GM23248 (cell line): ENCODE data around the gene CERK. TPM values are rescaled to one million over a fixed set of nuclear protein-coding genes. Genes with fewer than 3 reads are reported as not detected.

ENCODE experiments used
- DNase-seq: peaks from one replicate; pipeline ENCODE4 v3.0.0-alpha.2; 2015
- H2AFZ ChIP-seq: fragments of 200-600 bp; sonication (generic); 2 replicates; pipeline ENCODE4 v1.6.1; 2016; ENCODE audit warnings: antibody characterized with exemption
- H3F3A ChIP-seq: fragments of 200-600 bp; sonication (generic); 2 replicates; pipeline ENCODE4 v1.6.1; 2016; ENCODE audit warnings: mild to moderate bottlenecking, antibody characterized with exemption, mixed run types; ENCODE audit not compliant: insufficient read depth
- H3K27ac ChIP-seq: fragments of 200-600 bp; sonication (generic); 2 replicates; pipeline ENCODE4 v1.5.1; 2016; ENCODE audit warnings: mild to moderate bottlenecking
- H3K27me3 ChIP-seq: fragments of 200-600 bp; sonication (generic); replicated peaks from 2 replicates; pipeline ENCODE4 v1.6.1; 2016; ENCODE audit warnings: mild to moderate bottlenecking; ENCODE audit not compliant: insufficient read depth
- H3K36me3 ChIP-seq: fragments of 200-600 bp; sonication (generic); 2 replicates; pipeline ENCODE4 v1.6.1; 2016; ENCODE audit warnings: low read depth, mild to moderate bottlenecking
- H3K4me1 ChIP-seq: fragments of 200-600 bp; sonication (generic); 2 replicates; pipeline ENCODE4 v1.6.1; 2016; ENCODE audit warnings: mild to moderate bottlenecking; ENCODE audit not compliant: insufficient read depth
- H3K4me2 ChIP-seq: fragments of 200-600 bp; sonication (generic); one replicate; pipeline ENCODE4 v1.6.1; 2016; ENCODE audit warnings: mild to moderate bottlenecking; ENCODE audit not compliant: unreplicated experiment
- H3K4me3 ChIP-seq: fragments of 200-600 bp; sonication (generic); 2 replicates; pipeline ENCODE4 v1.5.1; 2016; ENCODE audit warnings: mild to moderate bottlenecking
- H3K79me2 ChIP-seq: fragments of 200-600 bp; sonication (generic); 2 replicates; pipeline ENCODE4 v1.6.1; 2016; ENCODE audit warnings: mild to moderate bottlenecking; ENCODE audit not compliant: insufficient read depth
- H3K9ac ChIP-seq: fragments of 200-600 bp; sonication (generic); 2 replicates; pipeline ENCODE4 v1.6.1; 2016; ENCODE audit warnings: mild to moderate bottlenecking
- H3K9me2 ChIP-seq: fragments of 200-600 bp; sonication (generic); 2 replicates; pipeline ENCODE4 v1.6.1; 2016; ENCODE audit warnings: mixed run types, mild to moderate bottlenecking, moderate library complexity; ENCODE audit not compliant: insufficient read depth
- H3K9me3 ChIP-seq: fragments of 200-600 bp; sonication (generic); one replicate; pipeline ENCODE4 v1.6.1; 2017; ENCODE audit warnings: low read depth
- H4K20me1 ChIP-seq: fragments of 200-600 bp; sonication (generic); 2 replicates; pipeline ENCODE4 v1.6.0; 2016; ENCODE audit not compliant: insufficient read depth
- EZH2 ChIP-seq: fragments of 200-600 bp; sonication (generic); IDR thresholded peaks from 2 replicates; pipeline ENCODE4 v1.6.1; 2018; ENCODE audit warnings: antibody characterized with exemption, mild to moderate bottlenecking; ENCODE audit not compliant: insufficient read depth, poor library complexity, severe bottlenecking
- EZH2phosphoT487 ChIP-seq: fragments of 200-600 bp; sonication (generic); IDR thresholded peaks from 2 replicates; pipeline ENCODE4 v1.6.1; 2018; ENCODE audit warnings: antibody characterized with exemption, moderate library complexity, mild to moderate bottlenecking, low read depth; ENCODE audit not compliant: insufficient read depth
- WGBS, 2 experiments: methylation state at CpG; one replicate each; pipeline ENCODE4 v1.1.6; 2015 to 2017; ENCODE audit warnings: low lambda C conversion rate in 2 of 2, low coverage in 1 of 2; ENCODE audit errors: missing lambda C conversion rate in 2 of 2; 5-methylcytosine and 5-hydroxymethylcytosine counted together
- in situ Hi-C: fragments of 300-500 bp; cut with MboI; formaldehyde crosslinking; loops from 2 replicates; pipeline ENCODE4 v1.15.0; 2020
- polyA plus RNA-seq: library from polyadenylated mRNA; unstranded; fragments of >200 nt; fragmentation: Nextera tagmentation; extraction: Ambion mirVana; gene quantifications from 2 replicates; pipeline ENCODE4 v1.2.1, GENCODE V29; 2016
- total RNA-seq: library from RNA; depleted of rRNA; stranded (reverse); fragments of >200 nt; shearing (Covaris generic); gene quantifications from 2 replicates; pipeline ENCODE4 v1.2.3, GENCODE V29; 2014

The CERK gene
- total and polyA plus RNA-seq, 2 experiments from 2014 or later = 25.3 to 45.4 TPM

DNA sequence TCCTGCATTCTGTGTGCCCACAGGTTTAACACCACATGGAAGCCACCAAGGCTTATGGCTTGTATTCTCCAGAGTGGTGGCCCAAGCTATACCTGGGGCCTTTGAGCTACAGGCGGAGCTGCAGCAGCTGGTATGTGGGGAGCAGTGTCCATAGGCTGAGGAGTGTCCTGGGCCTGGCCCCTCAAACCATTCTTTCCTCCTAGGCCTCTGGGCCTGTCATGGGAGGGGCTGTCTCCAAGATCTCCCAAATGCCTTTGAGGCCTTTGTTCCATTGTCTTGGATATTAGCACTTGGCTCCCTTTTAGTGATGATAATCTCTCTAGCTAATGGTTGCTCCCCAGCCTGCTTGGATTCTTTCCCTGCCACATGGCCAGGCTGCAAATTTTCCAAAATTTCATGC, 18.0 kb upstream of the CERK start:
- TF ChIP-seq EZH2 = no peak
- TF ChIP-seq EZH2phosphoT487 = no peak
- 81 to 100% methylated on average over 1 of the region's 1 CpG for WGBS, 2 experiments
- peaks cover 6% of the 10 kb centered on the region for H3K79me2 ChIP-seq
- H3F3A ChIP-seq = peaks cover 20% of the 10 kb centered on the region
- H3K9me2 ChIP-seq = no peaks in the 10 kb centered on the region
- peaks cover 15% of the 10 kb centered on the region for H3K4me1 ChIP-seq
- H3K27me3 ChIP-seq = no peaks in the 10 kb centered on the region
- H3K4me3 ChIP-seq = no peak overlapping the region
- no peak overlapping the region for H3K4me2 ChIP-seq
- H3K9me3 ChIP-seq = no peaks in the 10 kb centered on the region
- H4K20me1 ChIP-seq = no peaks in the 10 kb centered on the region
- no peak overlapping the region for H2AFZ ChIP-seq
- H3K9ac ChIP-seq = no peak overlapping the region
- in situ Hi-C loops = no loop called here
- no peak overlapping the region for H3K27ac ChIP-seq
- H3K36me3 ChIP-seq = no peaks in the 10 kb centered on the region
- DNase-seq = no peak

DNA sequence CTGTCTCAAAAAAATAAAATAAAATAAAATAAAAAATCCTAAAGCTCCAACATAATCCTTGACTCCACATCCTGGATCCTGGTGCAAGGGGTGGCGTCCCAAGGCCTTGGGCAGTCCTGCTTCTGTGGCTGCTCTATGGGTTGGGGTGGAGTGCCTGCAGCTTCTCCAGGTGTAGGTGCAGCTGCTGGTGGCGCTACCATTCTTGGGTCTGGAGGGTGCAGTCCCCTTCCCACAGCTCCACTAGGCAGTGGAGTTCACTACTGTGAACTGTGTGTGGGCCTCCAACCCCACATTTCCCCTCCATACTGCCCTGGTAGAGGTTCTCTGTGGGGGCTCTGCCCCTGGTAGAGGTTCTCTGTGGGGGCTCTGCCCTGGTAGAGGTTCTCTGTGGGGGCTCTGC, 17.5 kb upstream of the CERK start:
- H3F3A ChIP-seq = peaks cover 15% of the 10 kb centered on the region
- in situ Hi-C loops = no loop called here

DNA sequence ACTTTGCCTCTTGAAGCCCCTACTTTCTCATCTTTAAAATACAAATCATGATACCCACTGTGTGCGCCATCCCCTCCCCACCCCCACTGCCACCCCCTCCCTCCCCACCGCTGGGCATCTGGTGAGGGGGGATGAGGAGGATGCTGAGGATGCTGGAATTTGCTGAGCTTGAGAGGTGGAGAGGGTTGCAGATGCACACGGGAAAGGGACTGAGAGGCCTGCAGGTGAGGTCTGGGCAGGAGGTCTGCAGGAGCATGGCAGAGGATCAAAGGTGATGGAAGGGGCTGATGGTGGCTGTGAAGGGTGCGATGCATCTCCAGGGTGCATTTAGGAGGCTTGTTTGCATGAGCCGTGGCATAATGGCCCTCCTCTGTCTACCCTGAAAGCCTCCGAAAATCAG, 16.8 kb upstream of the CERK start:
- peaks cover 23% of the 10 kb centered on the region for H3K4me1 ChIP-seq
- TF ChIP-seq EZH2phosphoT487 (no peak), EZH2 (no peak)
- no peak overlapping the region for H2AFZ ChIP-seq
- H4K20me1 ChIP-seq = no peaks in the 10 kb centered on the region
- H3K4me3 ChIP-seq = no peak overlapping the region
- peaks cover 13% of the 10 kb centered on the region for H3F3A ChIP-seq
- H3K79me2 ChIP-seq = no peaks in the 10 kb centered on the region
- no peaks in the 10 kb centered on the region for H3K9me3 ChIP-seq
- no peak overlapping the region for H3K9ac ChIP-seq
- H3K9me2 ChIP-seq = no peaks in the 10 kb centered on the region
- no peak for DNase-seq
- in situ Hi-C loops = no loop called here
- H3K4me2 ChIP-seq = no peak overlapping the region
- H3K27ac ChIP-seq = no peak overlapping the region
- H3K36me3 ChIP-seq = no peaks in the 10 kb centered on the region
- no peaks in the 10 kb centered on the region for H3K27me3 ChIP-seq
- 68 to 73% methylated on average over 6 of the region's 6 CpGs for WGBS, 2 experiments

More for the DNA sequence above, 17.5 kb upstream of the CERK start:
- TF ChIP-seq EZH2 (no peak), EZH2phosphoT487 (no peak)
- H3K9me3 ChIP-seq = no peaks in the 10 kb centered on the region
- no peak overlapping the region for H3K27ac ChIP-seq
- no peaks in the 10 kb centered on the region for H3K27me3 ChIP-seq
- H3K4me1 ChIP-seq = peaks cover 16% of the 10 kb centered on the region
- H3K9me2 ChIP-seq = no peaks in the 10 kb centered on the region
- H3K79me2 ChIP-seq = peaks cover under 1% of the 10 kb centered on the region; the same call in 1 of the 2 replicates
- no peaks in the 10 kb centered on the region for H3K36me3 ChIP-seq
- DNase-seq = no peak
- no peak overlapping the region for H3K9ac ChIP-seq
- H4K20me1 ChIP-seq = no peaks in the 10 kb centered on the region
- no peak overlapping the region for H3K4me2 ChIP-seq
- no peak overlapping the region for H3K4me3 ChIP-seq
- WGBS, 2 experiments = 100% methylated on average over 2 of the region's 2 CpGs
- H2AFZ ChIP-seq = no peak overlapping the region

DNA sequence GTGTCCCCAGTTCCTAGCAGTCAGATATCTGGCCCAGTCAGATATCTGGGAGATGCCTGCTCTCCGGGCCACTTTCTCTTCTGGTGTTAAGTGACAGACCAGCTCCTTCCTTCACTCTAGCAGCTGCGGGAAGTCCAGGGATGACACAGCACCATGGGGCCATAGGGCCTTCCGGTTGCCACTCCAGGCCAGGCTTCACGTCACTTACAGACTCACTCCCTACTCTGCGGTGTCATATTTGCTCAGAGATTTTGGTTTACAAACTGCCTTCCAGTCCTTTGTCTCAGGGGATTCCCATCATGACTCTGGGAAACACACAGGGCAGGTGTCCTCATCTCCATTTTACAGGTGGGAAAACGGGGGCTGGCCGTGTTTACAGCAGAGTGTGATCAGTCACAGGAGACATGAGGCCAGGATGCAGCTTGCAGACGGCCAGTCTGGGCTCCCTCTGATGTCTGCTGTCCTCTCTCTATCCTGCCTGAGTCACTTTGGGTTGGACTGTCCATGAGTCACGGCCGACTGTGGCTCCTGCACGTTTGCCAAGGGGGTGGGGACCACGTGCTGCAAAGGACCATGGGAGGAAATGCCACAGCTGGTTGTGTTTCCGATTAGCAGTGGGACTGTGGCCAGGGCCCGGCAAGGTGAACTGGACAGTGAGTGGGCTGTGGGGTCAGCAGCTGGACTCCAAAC, 16.2 kb upstream of the CERK start:
- Histone ChIP-seq H3K9me2 (no peaks in the 10 kb centered on the region), H2AFZ (peak overlapping the region; percentile 70), H3K4me1 (peaks cover 29% of the 10 kb centered on the region), H4K20me1 (no peaks in the 10 kb centered on the region), H3K36me3 (no peaks in the 10 kb centered on the region), H3K9me3 (no peaks in the 10 kb centered on the region), H3K9ac (peak overlapping the region; percentile 80), H3F3A (peaks cover 14% of the 10 kb centered on the region), H3K4me2 (peak overlapping the region; percentile 77), H3K27ac (peak overlapping the region; percentile 98), H3K79me2 (no peaks in the 10 kb centered on the region), H3K4me3 (peak overlapping the region; percentile 34), H3K27me3 (no peaks in the 10 kb centered on the region)
- TF ChIP-seq EZH2 (no peak), EZH2phosphoT487 (no peak)
- DNase-seq = peak; percentile 100
- 0 to 1% methylated on average over 14 of the region's 14 CpGs for WGBS, 2 experiments
- in situ Hi-C loops = no loop called here
